ENCODE data around the gene TBC1D14.

DNA sequence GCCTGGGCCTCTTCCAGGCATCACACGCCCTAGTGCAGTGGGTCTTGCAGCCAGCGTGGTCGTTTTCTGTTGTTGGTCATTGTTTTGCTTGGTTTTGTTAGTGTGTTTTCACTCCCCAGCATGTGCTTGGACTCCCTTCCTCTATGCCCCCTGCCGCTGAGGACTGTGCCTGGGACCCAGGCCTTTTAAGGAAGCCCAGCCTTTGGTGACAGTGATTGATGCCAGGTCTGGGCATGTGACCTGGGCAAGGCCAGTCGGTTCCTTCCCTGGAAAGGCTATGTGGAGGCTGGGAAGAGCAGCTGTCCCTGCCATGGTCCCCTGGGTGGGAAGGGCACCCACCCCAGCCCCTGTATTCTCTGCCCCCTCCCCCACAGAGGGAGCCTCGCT, 167.1 kb downstream of the TBC1D14 start:
- TF ChIP-seq, protein P1, sequence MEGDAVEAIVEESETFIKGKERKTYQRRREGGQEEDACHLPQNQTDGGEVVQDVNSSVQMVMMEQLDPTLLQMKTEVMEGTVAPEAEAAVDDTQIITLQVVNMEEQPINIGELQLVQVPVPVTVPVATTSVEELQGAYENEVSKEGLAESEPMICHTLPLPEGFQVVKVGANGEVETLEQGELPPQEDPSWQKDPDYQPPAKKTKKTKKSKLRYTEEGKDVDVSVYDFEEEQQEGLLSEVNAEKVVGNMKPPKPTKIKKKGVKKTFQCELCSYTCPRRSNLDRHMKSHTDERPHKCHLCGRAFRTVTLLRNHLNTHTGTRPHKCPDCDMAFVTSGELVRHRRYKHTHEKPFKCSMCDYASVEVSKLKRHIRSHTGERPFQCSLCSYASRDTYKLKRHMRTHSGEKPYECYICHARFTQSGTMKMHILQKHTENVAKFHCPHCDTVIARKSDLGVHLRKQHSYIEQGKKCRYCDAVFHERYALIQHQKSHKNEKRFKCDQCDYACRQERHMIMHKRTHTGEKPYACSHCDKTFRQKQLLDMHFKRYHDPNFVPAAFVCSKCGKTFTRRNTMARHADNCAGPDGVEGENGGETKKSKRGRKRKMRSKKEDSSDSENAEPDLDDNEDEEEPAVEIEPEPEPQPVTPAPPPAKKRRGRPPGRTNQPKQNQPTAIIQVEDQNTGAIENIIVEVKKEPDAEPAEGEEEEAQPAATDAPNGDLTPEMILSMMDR (conservative IDR thresholded peaks at IDR 0.05) = no peak
- no peak for TF ChIP-seq ZFX (IDR thresholded peaks at IDR 0.05)
